Mesenchymal stem cell (in vitro differentiated cells and primary cell): ENCODE results near the gene PCGF2.

Source experiments
- DNase-seq: peaks from one replicate; pipeline ENCODE4 v3.0.0-alpha.2; 2013
- H2AFZ ChIP-seq: one replicate; pipeline ENCODE4 v1.6.1; 2013; ENCODE audit warnings: low read depth, mild to moderate bottlenecking, control low read depth, inconsistent platforms, low read length, moderate library complexity
- H2AK5ac ChIP-seq: 2 replicates; pipeline ENCODE4 v1.6.1; 2013; ENCODE audit warnings: low read length, moderate library complexity, mild to moderate bottlenecking, inconsistent platforms; ENCODE audit not compliant: severe bottlenecking
- H2BK120ac ChIP-seq: one replicate; pipeline ENCODE4 v1.6.1; 2013; ENCODE audit warnings: low read depth, mild to moderate bottlenecking, inconsistent platforms, low read length, moderate library complexity
- H2BK12ac ChIP-seq, 2 experiments: one replicate each; pipeline ENCODE4 v1.6.1; 2013; ENCODE audit warnings: inconsistent platforms in 2 of 2, low read length in 2 of 2, mild to moderate bottlenecking in 2 of 2, moderate library complexity in 2 of 2, control low read depth in 1 of 2
- H2BK15ac ChIP-seq: one replicate; pipeline ENCODE4 v1.6.1; 2013; ENCODE audit warnings: mild to moderate bottlenecking, low read depth, inconsistent platforms; ENCODE audit not compliant: poor library complexity, severe bottlenecking
- H2BK5ac ChIP-seq: 2 replicates; pipeline ENCODE4 v1.6.1; 2013; ENCODE audit warnings: low read depth, mild to moderate bottlenecking, low read length, control low read depth, inconsistent platforms; ENCODE audit not compliant: poor library complexity, severe bottlenecking
- H3K14ac ChIP-seq, 2 experiments: one replicate each; pipeline ENCODE4 v1.6.1; 2013; ENCODE audit warnings: inconsistent platforms in 2 of 2, low read length in 2 of 2, control low read depth in 1 of 2, mild to moderate bottlenecking in 1 of 2, moderate library complexity in 1 of 2
- H3K18ac ChIP-seq, 2 experiments: one replicate each; pipeline ENCODE4 v1.6.1; 2013; ENCODE audit warnings: inconsistent platforms in 2 of 2, low read length in 2 of 2, control low read depth in 1 of 2, low read depth in 1 of 2, mild to moderate bottlenecking in 1 of 2
- H3K23ac ChIP-seq, 2 experiments: one replicate each; pipeline ENCODE4 v1.6.1; 2013; ENCODE audit warnings: inconsistent platforms in 2 of 2, low read length in 2 of 2, mild to moderate bottlenecking in 2 of 2, moderate library complexity in 2 of 2, control low read depth in 1 of 2
- H3K27ac ChIP-seq: 2 replicates; pipeline ENCODE4 v1.5.1; 2013; ENCODE audit warnings: mild to moderate bottlenecking, moderate library complexity, low read length, control low read depth, inconsistent platforms; ENCODE audit not compliant: poor library complexity, severe bottlenecking
- H3K27me3 ChIP-seq, 2 experiments: 2 replicates each; pipeline versions ENCODE4 v1.6.1 to v1.7.0; 2013; ENCODE audit warnings: low read length in 2 of 2, mild to moderate bottlenecking in 2 of 2, moderate library complexity in 2 of 2, control low read depth in 1 of 2, inconsistent platforms in 1 of 2; ENCODE audit not compliant: control insufficient read depth in 1 of 2, insufficient read depth in 1 of 2
- H3K36me3 ChIP-seq, 2 experiments: 2 replicates each; pipeline versions ENCODE4 v1.6.1 to v1.7.0; 2013; ENCODE audit warnings: low read length in 2 of 2, control low read depth in 1 of 2, inconsistent platforms in 1 of 2, low read depth in 1 of 2, mild to moderate bottlenecking in 1 of 2; ENCODE audit not compliant: insufficient read depth in 2 of 2, control insufficient read depth in 1 of 2
- H3K4ac ChIP-seq, 2 experiments: one replicate each; pipeline ENCODE4 v1.6.1; 2013; ENCODE audit warnings: inconsistent platforms in 2 of 2, low read length in 2 of 2, mild to moderate bottlenecking in 2 of 2, moderate library complexity in 2 of 2, control low read depth in 1 of 2, low read depth in 1 of 2
- H3K4me1 ChIP-seq: 2 replicates; pipeline ENCODE4 v1.6.1; 2013; ENCODE audit warnings: low read depth, low read length, control low read depth; ENCODE audit not compliant: control insufficient read depth, insufficient read depth
- H3K4me2 ChIP-seq: 2 replicates; pipeline ENCODE4 v1.6.1; 2013; ENCODE audit warnings: low read length, mild to moderate bottlenecking, inconsistent platforms; ENCODE audit not compliant: poor library complexity, severe bottlenecking
- H3K4me3 ChIP-seq, 2 experiments: 2 replicates each; pipeline versions ENCODE4 v1.5.1 to v1.7.0; 2013; ENCODE audit warnings: low read length in 2 of 2, mild to moderate bottlenecking in 2 of 2, control low read depth in 1 of 2, low read depth in 1 of 2; ENCODE audit not compliant: insufficient read depth in 1 of 2
- H3K79me1 ChIP-seq: replicated peaks from 2 replicates; pipeline ENCODE4 v1.6.1; 2013; ENCODE audit warnings: mild to moderate bottlenecking, control low read depth, low read length, inconsistent platforms; ENCODE audit not compliant: poor library complexity, severe bottlenecking
- H3K9ac ChIP-seq: 2 replicates; pipeline ENCODE4 v1.7.0; 2013; ENCODE audit warnings: mild to moderate bottlenecking, low read length, moderate library complexity
- H3K9me3 ChIP-seq: 2 replicates; pipeline ENCODE4 v1.7.0; 2013; ENCODE audit warnings: mild to moderate bottlenecking, low read length; ENCODE audit not compliant: control insufficient read depth
- H4K8ac ChIP-seq: one replicate; pipeline ENCODE4 v1.6.1; 2013; ENCODE audit warnings: inconsistent platforms, mild to moderate bottlenecking, low read length, moderate library complexity
- H4K91ac ChIP-seq: one replicate; pipeline ENCODE4 v1.6.1; 2013; ENCODE audit warnings: mild to moderate bottlenecking, low read length, inconsistent platforms
- WGBS: methylation state at CpG from one replicate; pipeline ENCODE4 v1.1.7; 2013; ENCODE audit warnings: mixed read lengths; 5-methylcytosine and 5-hydroxymethylcytosine counted together

Gene PCGF2

DNA sequence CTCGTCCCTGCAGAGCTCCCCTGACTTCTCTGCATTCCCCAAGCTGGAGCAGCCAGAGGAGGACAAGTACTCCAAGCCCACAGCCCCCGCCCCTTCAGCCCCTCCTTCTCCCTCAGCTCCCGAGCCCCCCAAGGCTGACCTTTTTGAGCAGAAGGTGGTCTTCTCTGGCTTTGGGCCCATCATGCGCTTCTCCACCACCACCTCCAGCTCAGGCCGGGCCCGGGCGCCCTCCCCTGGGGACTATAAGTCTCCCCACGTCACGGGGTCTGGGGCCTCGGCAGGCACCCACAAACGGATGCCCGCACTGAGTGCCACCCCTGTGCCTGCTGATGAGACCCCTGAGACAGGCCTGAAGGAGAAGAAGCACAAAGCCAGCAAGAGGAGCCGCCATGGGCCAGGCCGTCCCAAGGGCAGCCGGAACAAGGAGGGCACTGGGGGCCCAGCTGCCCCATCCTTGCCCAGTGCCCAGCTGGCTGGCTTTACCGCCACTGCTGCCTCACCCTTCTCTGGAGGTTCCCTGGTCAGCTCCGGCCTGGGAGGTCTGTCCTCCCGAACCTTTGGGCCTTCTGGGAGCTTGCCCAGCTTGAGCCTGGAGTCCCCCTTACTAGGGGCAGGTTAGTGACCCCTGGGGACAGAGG lies 31.6 kb downstream of the PCGF2 start:
- H3K18ac ChIP-seq: no peak overlapping the region
- H3K4me2 ChIP-seq: no peak overlapping the region
- H2BK15ac ChIP-seq: no peak overlapping the region
- H2BK5ac ChIP-seq: no peak overlapping the region
- DNase-seq: no peak
- no peak overlapping the region for H2BK12ac ChIP-seq
- H3K23ac ChIP-seq: no peak overlapping the region
- no peak overlapping the region for H3K4me3 ChIP-seq
- no peak overlapping the region for H2AFZ ChIP-seq
- H3K9me3 ChIP-seq: no peaks in the 10 kb centered on the region
- H3K4me1 ChIP-seq: peaks cover 8% of the 10 kb centered on the region
- H2BK120ac ChIP-seq: no peak overlapping the region
- H3K14ac ChIP-seq: no peak overlapping the region
- H2AK5ac ChIP-seq: no peak overlapping the region
- H3K27ac ChIP-seq: no peak overlapping the region
- H3K9ac ChIP-seq: no peak overlapping the region
- no peak overlapping the region for H4K8ac ChIP-seq
- H3K27me3 ChIP-seq: no peaks in the 10 kb centered on the region
- peaks cover 79 to 89% of the 10 kb centered on the region in 2 experiments for H3K36me3 ChIP-seq
- no peak overlapping the region for H3K4ac ChIP-seq
- WGBS: 94% methylated on average over 18 of the region's 18 CpGs
- peaks cover 11% of the 10 kb centered on the region for H3K79me1 ChIP-seq
- H4K91ac ChIP-seq: no peak overlapping the region

- Histone ChIP-seq H3K4ac (no peak overlapping the region), H2BK5ac (no peak overlapping the region), H3K4me2 (no peak overlapping the region), H3K27ac (no peak overlapping the region), H2BK15ac (no peak overlapping the region), H4K8ac (no peak overlapping the region), H3K4me1 (peaks cover 16% of the 10 kb centered on the region), H3K23ac (no peak overlapping the region), H3K9ac (no peak overlapping the region), H3K4me3 (no peak overlapping the region), H2BK120ac (no peak overlapping the region), H4K91ac (no peak overlapping the region), H3K9me3 (no peaks in the 10 kb centered on the region), H2AFZ (no peak overlapping the region), H2AK5ac (no peak overlapping the region), H3K79me1 (peaks cover 13% of the 10 kb centered on the region), H2BK12ac (no peak overlapping the region), H3K14ac (no peak overlapping the region), H3K18ac (no peak overlapping the region), H3K27me3 (no peaks in the 10 kb centered on the region), H3K36me3 (peaks cover 75 to 87% of the 10 kb centered on the region in 2 experiments)
- no peak for DNase-seq
- WGBS: 93% methylated on average over 4 of the region's 9 CpGs
Measured at GRCh38 chr17:38715216-38715943, 32.8 kb downstream of the PCGF2 start.

GRCh38 chr17:38713456-38714075 lies 34.6 kb downstream of the PCGF2 start:
- Histone ChIP-seq H3K23ac (peak overlapping the region in 1 of 2 experiments; percentile 32), H3K18ac (no peak overlapping the region), H3K4ac (no peak overlapping the region), H3K4me3 (no peak overlapping the region), H3K79me1 (peaks cover 16% of the 10 kb centered on the region), H4K91ac (no peak overlapping the region), H2BK5ac (no peak overlapping the region), H3K9ac (no peak overlapping the region), H3K9me3 (no peaks in the 10 kb centered on the region), H2AK5ac (no peak overlapping the region), H2BK12ac (no peak overlapping the region), H3K14ac (no peak overlapping the region), H2BK15ac (no peak overlapping the region), H3K4me1 (peaks cover 28% of the 10 kb centered on the region), H4K8ac (no peak overlapping the region), H3K27ac (no peak overlapping the region), H3K36me3 (peaks cover 69 to 93% of the 10 kb centered on the region in 2 experiments), H3K27me3 (no peaks in the 10 kb centered on the region), H3K4me2 (no peak overlapping the region), H2AFZ (no peak overlapping the region), H2BK120ac (no peak overlapping the region)
- DNase-seq: no peak
- WGBS: 93% methylated on average over 8 of the region's 11 CpGs

GRCh38 chr17:38712593-38712992 lies 35.5 kb downstream of the PCGF2 start:
- no peak overlapping the region for H2BK12ac ChIP-seq
- no peak overlapping the region for H3K4ac ChIP-seq
- no peak overlapping the region for H3K4me3 ChIP-seq
- no peak overlapping the region for H2AK5ac ChIP-seq
- no peak overlapping the region for H3K14ac ChIP-seq
- H3K9me3 ChIP-seq: no peaks in the 10 kb centered on the region
- no peak overlapping the region for H3K4me2 ChIP-seq
- H3K79me1 ChIP-seq: peaks cover 24% of the 10 kb centered on the region
- no peak overlapping the region for H3K18ac ChIP-seq
- no peak overlapping the region for H2BK15ac ChIP-seq
- no peak overlapping the region for H4K8ac ChIP-seq
- peaks cover 30% of the 10 kb centered on the region for H3K4me1 ChIP-seq
- no peak for DNase-seq
- H4K91ac ChIP-seq: no peak overlapping the region
- H2BK120ac ChIP-seq: no peak overlapping the region
- H3K23ac ChIP-seq: no peak overlapping the region
- H3K36me3 ChIP-seq: peaks cover 68 to 93% of the 10 kb centered on the region in 2 experiments
- H3K27ac ChIP-seq: no peak overlapping the region
- H2BK5ac ChIP-seq: no peak overlapping the region
- no peaks in the 10 kb centered on the region for H3K27me3 ChIP-seq
- H3K9ac ChIP-seq: no peak overlapping the region
- WGBS: 85% methylated on average over 2 of the region's 10 CpGs
- H2AFZ ChIP-seq: no peak overlapping the region
